H1 (cell line): ENCODE data around the gene TMEM255B. TPM values are rescaled to one million over a fixed set of nuclear protein-coding genes. Genes with fewer than 3 reads are reported as not detected.

Source experiments
- EP300 ChIP-seq, 2 experiments: IDR thresholded peaks; 1 replicate in 1 of 2; 2 replicates in 1 of 2; pipeline ENCODE4 v1.6.1; 2011 to 2012; ENCODE audit warnings: low read depth in 2 of 2, low read length in 2 of 2, mild to moderate bottlenecking in 2 of 2, borderline replicate concordance in 1 of 2, inconsistent platforms in 1 of 2, moderate library complexity in 1 of 2
- SAP30 ChIP-seq: fragments of 300-600 bp; sonication (generic); IDR thresholded peaks from 2 replicates; pipeline ENCODE4 v1.7.1; 2012; ENCODE audit warnings: low read length, moderate library complexity, mild to moderate bottlenecking, inconsistent platforms; ENCODE audit not compliant: insufficient read depth, insufficient replicate concordance
- SRF ChIP-seq: IDR thresholded peaks from 2 replicates; pipeline ENCODE4 v1.6.1; 2011; ENCODE audit warnings: mild to moderate bottlenecking, low read depth, low read length, moderate library complexity
- polyA plus RNA-seq, 7 experiments: library from polyadenylated mRNA; depleted of rRNA in 3 of 7; stranded (reverse) in 5 of 7; unstranded in 2 of 7; fragments of >200 nt in 5 of 7; fragments of 200-250 nt in 2 of 7; gene quantifications; 1 replicate in 5 of 7; 2 replicates in 1 of 7; 4 replicates in 1 of 7; pipeline versions ENCODE4 v1.2.1 to v1.2.3, GENCODE V29; 2011 to 2013; ENCODE audit warnings: missing spikeins in 2 of 7, mixed read lengths in 2 of 7
- total RNA-seq: library from RNA; stranded (reverse); fragmentation: NEBNext Ultra II Directional; extraction: Animal tissue kit (Norgen Biotek cat#: 25700); gene quantifications from 2 replicates; pipeline ENCODE4 v1.2.1, GENCODE V29; 2021

The TMEM255B gene
- total and polyA plus RNA-seq, 2 of the 8 experiments (the other 6 are each of a cell fraction or from before 2014, with no cell fraction given), result 3.4 to 4.4 TPM

- TF ChIP-seq SAP30 (no peak), EP300 (IDR thresholded peaks at IDR 0.05; ENCODE audit: borderline replicate concordance in 1 of 2, low read depth in 2 of 2, low read length in 2 of 2) (no peak), SRF (no peak)
Measured at GRCh38 chr13:113813749-113814434, 54.9 kb downstream of the TMEM255B start (continued).
